Esophagus (tissue), 2 donors: Measurements from ENCODE around the gene IL6ST. TPM values are rescaled to one million over a fixed set of nuclear protein-coding genes. Genes with fewer than 3 reads are reported as not detected.
"Not testable (repeated sequence)": the region's sequence is repeated elsewhere in the genome, so short reads cannot be mapped to it uniquely, and the experiment has no call there.

Experiments used
- H3K27ac ChIP-seq, 2 donors: one replicate each; pipeline ENCODE4 v1.5.1; 2013; ENCODE audit warnings: low read depth in 2 of 2, mild to moderate bottlenecking in 2 of 2, inconsistent platforms in 1 of 2, low read length in 1 of 2, moderate library complexity in 1 of 2
- H3K27me3 ChIP-seq, 2 donors: one replicate each; pipeline ENCODE4 v1.6.1; 2013; ENCODE audit warnings: low read length in 2 of 2, control low read depth in 1 of 2, mild to moderate bottlenecking in 1 of 2; ENCODE audit not compliant: insufficient read depth in 2 of 2, control insufficient read depth in 1 of 2
- H3K36me3 ChIP-seq, 2 donors: one replicate each; pipeline ENCODE4 v1.6.1; 2013; ENCODE audit warnings: low read length in 1 of 2; ENCODE audit not compliant: control insufficient read depth in 2 of 2, insufficient read depth in 2 of 2
- H3K4me1 ChIP-seq, 2 donors: one replicate each; pipeline ENCODE4 v1.6.1; 2013; ENCODE audit warnings: low read length in 1 of 2; ENCODE audit not compliant: control insufficient read depth in 2 of 2, insufficient read depth in 2 of 2
- H3K4me3 ChIP-seq, 2 donors: one replicate each; pipeline ENCODE4 v1.5.1; 2013; ENCODE audit warnings: low read length in 2 of 2, mild to moderate bottlenecking in 2 of 2, low read depth in 1 of 2, moderate library complexity in 1 of 2
- H3K9me3 ChIP-seq, 2 donors: one replicate each; pipeline ENCODE4 v1.6.1; 2013; ENCODE audit warnings: mild to moderate bottlenecking in 2 of 2, low read depth in 1 of 2, low read length in 1 of 2, moderate library complexity in 1 of 2; ENCODE audit not compliant: control insufficient read depth in 2 of 2, insufficient read depth in 1 of 2
- WGBS, 2 donors: extraction: QIAGEN DNeasy Blood & Tissue Kit; methylation state at CpG; one replicate each; pipeline ENCODE4 v1.1.7; 2013; 5-methylcytosine and 5-hydroxymethylcytosine counted together
- polyA plus RNA-seq, 2 donors: library from polyadenylated mRNA; stranded (reverse); fragments of 200-250 nt; gene quantifications; one replicate each; pipeline ENCODE4 v1.2.3, GENCODE V29; 2013
- donor health status: healthy with polysubstance abuse.
- donor health status: Bipolar disorder and iron deficiency.

IL6ST gene
- polyA plus RNA-seq, 2 donors = 12.9 to 13.3 TPM

GRCh38 chr5:56010431-56010830, 15.7 kb upstream of the IL6ST start:
- no peak overlapping the region for H3K4me3 ChIP-seq
- H3K27ac ChIP-seq = no peak overlapping the region
- H3K9me3 ChIP-seq = no peaks in the 10 kb centered on the region
- no peaks in the 10 kb centered on the region for H3K27me3 ChIP-seq
- no peaks in the 10 kb centered on the region for H3K4me1 ChIP-seq
- 96 to 98% methylated on average over 3 of the region's 3 CpGs for WGBS, 2 donors
- H3K36me3 ChIP-seq = no peaks in the 10 kb centered on the region

GRCh38 chr5:56006600-56006999, 11.8 kb upstream of the IL6ST start:
- H3K4me3 ChIP-seq = no peak overlapping the region
- H3K4me1 ChIP-seq = no peaks in the 10 kb centered on the region
- H3K27ac ChIP-seq = no peak overlapping the region
- no peaks in the 10 kb centered on the region for H3K27me3 ChIP-seq
- no peaks in the 10 kb centered on the region for H3K36me3 ChIP-seq
- H3K9me3 ChIP-seq = no peaks in the 10 kb centered on the region

- Histone ChIP-seq H3K9me3 (no peaks in the 10 kb centered on the region), H3K27ac (no peak overlapping the region), H3K4me3 (no peak overlapping the region), H3K4me1 (no peaks in the 10 kb centered on the region), H3K36me3 (no peaks in the 10 kb centered on the region), H3K27me3 (no peaks in the 10 kb centered on the region)
- WGBS, 2 donors = 83 to 89% methylated on average over 2 of the region's 2 CpGs
Measured at GRCh38 chr5:56006094-56006493, 11.3 kb upstream of the IL6ST start.

GRCh38 chr5:56004874-56005273, 10.1 kb upstream of the IL6ST start:
- 100% methylated on average over 1 of the region's 1 CpG for WGBS, 2 donors
- no peaks in the 10 kb centered on the region for H3K4me1 ChIP-seq
- H3K4me3 ChIP-seq = no peak overlapping the region
- no peaks in the 10 kb centered on the region for H3K36me3 ChIP-seq
- no peaks in the 10 kb centered on the region for H3K27me3 ChIP-seq
- no peak overlapping the region for H3K27ac ChIP-seq
- no peaks in the 10 kb centered on the region for H3K9me3 ChIP-seq

GRCh38 chr5:56003679-56004078, 8.9 kb upstream of the IL6ST start:
- no peak overlapping the region for H3K4me3 ChIP-seq
- H3K9me3 ChIP-seq = no peaks in the 10 kb centered on the region
- H3K27me3 ChIP-seq = no peaks in the 10 kb centered on the region
- H3K36me3 ChIP-seq = no peaks in the 10 kb centered on the region
- no peaks in the 10 kb centered on the region for H3K4me1 ChIP-seq
- 68 to 73% methylated on average over 5 of the region's 5 CpGs for WGBS, 2 donors
- no peak overlapping the region for H3K27ac ChIP-seq

- Histone ChIP-seq H3K27ac (no peak overlapping the region), H3K4me3 (no peak overlapping the region), H3K9me3 (no peaks in the 10 kb centered on the region), H3K27me3 (no peaks in the 10 kb centered on the region), H3K4me1 (no peaks in the 10 kb centered on the region), H3K36me3 (no peaks in the 10 kb centered on the region)
- WGBS, 2 donors = 47 to 61% methylated on average over 2 of the region's 2 CpGs
Measured at GRCh38 chr5:56003179-56003578, 8.4 kb upstream of the IL6ST start.

- no peaks in the 10 kb centered on the region for H3K36me3 ChIP-seq
- H3K27ac ChIP-seq = no peak overlapping the region
- no peaks in the 10 kb centered on the region for H3K27me3 ChIP-seq
- H3K4me3 ChIP-seq = no peak overlapping the region
- 96 to 100% methylated on average over 2 of the region's 2 CpGs for WGBS, 2 donors
- no peaks in the 10 kb centered on the region for H3K4me1 ChIP-seq
- no peaks in the 10 kb centered on the region for H3K9me3 ChIP-seq
Measured at GRCh38 chr5:56002303-56002702, 7.5 kb upstream of the IL6ST start.

GRCh38 chr5:56000221-56000620, 5.5 kb upstream of the IL6ST start:
- H3K27ac ChIP-seq, H3K27me3 ChIP-seq, H3K4me1 ChIP-seq, H3K36me3 ChIP-seq, H3K4me3 ChIP-seq, H3K9me3 ChIP-seq: not testable (repeated sequence)
- WGBS, 2 donors = 89 to 91% methylated on average over 5 of the region's 5 CpGs

- Histone ChIP-seq H3K27me3 (no peaks in the 10 kb centered on the region), H3K36me3 (no peaks in the 10 kb centered on the region)
- 82 to 93% methylated on average over 6 of the region's 6 CpGs for WGBS, 2 donors
Measured at GRCh38 chr5:55998966-55999365, 4.2 kb upstream of the IL6ST start.

GRCh38 chr5:55997742-55998351, 3.1 kb upstream of the IL6ST start:
- 75 to 77% methylated on average over 5 of the region's 5 CpGs for WGBS, 2 donors
- H3K4me1 ChIP-seq = no peaks in the 10 kb centered on the region
- no peak overlapping the region for H3K4me3 ChIP-seq
- no peaks in the 10 kb centered on the region for H3K27me3 ChIP-seq
- H3K36me3 ChIP-seq = no peaks in the 10 kb centered on the region
- H3K9me3 ChIP-seq = no peaks in the 10 kb centered on the region
- H3K27ac ChIP-seq = no peak overlapping the region

More at GRCh38 chr5:55998966-55999365, 4.2 kb upstream of the IL6ST start:
- H3K4me1 ChIP-seq = no peaks in the 10 kb centered on the region
- no peaks in the 10 kb centered on the region for H3K9me3 ChIP-seq
- no peak overlapping the region for H3K4me3 ChIP-seq
- no peak overlapping the region for H3K27ac ChIP-seq
